GM12878 (cell line): Measurements from ENCODE around the gene FGR. TPM values are rescaled to one million over a fixed set of nuclear protein-coding genes. Genes with fewer than 3 reads are reported as not detected.

Experiments used
- ATAC-seq: fragments of 200-7000 bp; cut with Tn5 transposase; 3 replicates; pipeline ENCODE4 v1.9.1; 2020; ENCODE audit warnings: mild to moderate bottlenecking, moderate library complexity
- BruUV-seq: library from RNA; stranded (reverse); fragments of 400-500 nt; replicated peaks from 2 replicates; lab custom pipeline; 2021; lab: Mats Ljungman, UMichigan
- CTCF ChIA-PET: fragments of 300-600 bp; sonication (Branson Sonifier 250); formaldehyde crosslinking; extraction: SDS; loops from one replicate; lab custom pipeline; 2021; ENCODE audit warnings: inconsistent platforms; lab: Yijun Ruan, JAX
- POLR2A ChIA-PET: fragments of 350-600 bp; formaldehyde crosslinking; extraction: SDS; loops from one replicate; lab custom pipeline; 2021; ENCODE audit warnings: inconsistent platforms; lab: Charles Lee
- RAD21 ChIA-PET: fragments of 300-600 bp; sonication (Branson Sonifier 250); formaldehyde crosslinking; loops from one replicate; lab custom pipeline; 2023; ENCODE audit warnings: antibody characterized with exemption; ENCODE audit not compliant: unreplicated experiment; lab: Charles Lee
- SMC1A ChIA-PET: fragments of 300-600 bp; sonication (Branson Sonifier 250); formaldehyde crosslinking; loops from one replicate; lab custom pipeline; 2023; ENCODE audit not compliant: unreplicated experiment, uncharacterized antibody; lab: Charles Lee
- DNase-seq: peaks from one replicate; pipeline ENCODE4 v3.0.0-alpha.2; 2011; ENCODE audit warnings: low read depth, low spot score
- FAIRE-seq: peaks from 3 replicates; lab custom pipeline; 2011; peaks lifted over from hg19 to GRCh38; lab: Jason Lieb, UNC
- H2AFZ ChIP-seq: 2 replicates; pipeline ENCODE4 v1.6.0; 2011; ENCODE audit warnings: low read depth, low read length, control low read depth; ENCODE audit not compliant: control insufficient read depth
- H3K27ac ChIP-seq: 2 replicates; pipeline ENCODE4 v1.5.1; 2011; ENCODE audit warnings: control low read depth; ENCODE audit not compliant: control insufficient read depth, insufficient read depth
- H3K27me3 ChIP-seq, 2 experiments: replicated peaks in 1 of 2; 2 replicates each; pipeline versions ENCODE4 v1.6.0 to v1.6.1; 2011; ENCODE audit warnings: low read length in 1 of 2; ENCODE audit not compliant: control insufficient read depth in 2 of 2, insufficient read depth in 2 of 2
- H3K36me3 ChIP-seq, 2 experiments: 2 replicates each; pipeline ENCODE4 v1.5.1; 2011; ENCODE audit warnings: low read length in 1 of 2; ENCODE audit not compliant: control insufficient read depth in 2 of 2, insufficient read depth in 2 of 2
- H3K4me1 ChIP-seq: 2 replicates; pipeline ENCODE4 v1.6.1; 2011; ENCODE audit warnings: mild to moderate bottlenecking, low read length, moderate library complexity, mixed read lengths; ENCODE audit not compliant: control insufficient read depth, insufficient read depth
- H3K4me2 ChIP-seq: 2 replicates; pipeline ENCODE4 v1.6.0; 2011; ENCODE audit warnings: control low read depth; ENCODE audit not compliant: control insufficient read depth, insufficient read depth
- H3K4me3 ChIP-seq: fragments of 200-600 bp; sonication (generic); 2 replicates; pipeline ENCODE4 v1.5.1; 2016
- H3K79me2 ChIP-seq: 2 replicates; pipeline ENCODE4 v1.6.0; 2011; ENCODE audit warnings: low read length; ENCODE audit not compliant: control insufficient read depth, insufficient read depth
- H3K9ac ChIP-seq: 2 replicates; pipeline ENCODE4 v1.8.0; 2011; ENCODE audit warnings: low read length, control low read depth, mixed read lengths; ENCODE audit not compliant: control insufficient read depth, insufficient read depth
- H3K9me3 ChIP-seq: replicated peaks from 3 replicates; pipeline ENCODE4 v1.5.1; 2011; ENCODE audit warnings: mild to moderate bottlenecking, low read length; ENCODE audit not compliant: control insufficient read depth, insufficient read depth
- H4K20me1 ChIP-seq: 2 replicates; pipeline ENCODE4 v1.6.0; 2011; ENCODE audit not compliant: control insufficient read depth, insufficient read depth
- BHLHE40 ChIP-seq, 2 experiments: fragments of 450-650 bp in 1 of 2; IDR thresholded peaks; 2 replicates each; pipeline ENCODE4 v1.6.1; 2011 to 2017; ENCODE audit warnings: low read depth in 2 of 2, borderline replicate concordance in 1 of 2, improper control_type of control experiment in 1 of 2, low read length in 1 of 2, mild to moderate bottlenecking in 1 of 2
- CREB1 ChIP-seq: IDR thresholded peaks from 2 replicates; pipeline ENCODE4 v1.6.1; 2012; ENCODE audit warnings: low read depth, mild to moderate bottlenecking, inconsistent platforms
- CREM ChIP-seq: IDR thresholded peaks from 2 replicates; pipeline ENCODE4 v1.6.1; 2014; ENCODE audit warnings: antibody characterized with exemption, low read depth
- HDGF ChIP-seq: fragments of 450-650 bp; IDR thresholded peaks from 2 replicates; pipeline ENCODE4 v1.6.1; 2016; ENCODE audit warnings: antibody characterized with exemption
- IKZF2 ChIP-seq, 2 experiments: fragments of 450-650 bp; IDR thresholded peaks; 2 replicates each; pipeline ENCODE4 v1.6.1; 2017; ENCODE audit warnings: mild to moderate bottlenecking in 2 of 2, moderate library complexity in 2 of 2
- MEF2B ChIP-seq: fragments of 450-650 bp; IDR thresholded peaks from 2 replicates; pipeline ENCODE4 v1.6.1; 2018; ENCODE audit warnings: mild to moderate bottlenecking, moderate library complexity; ENCODE audit not compliant: partially characterized antibody, poor library complexity, severe bottlenecking
- MXI1 ChIP-seq: fragments of 150-350 bp; IDR thresholded peaks from 2 replicates; pipeline ENCODE4 v1.6.1; 2011; ENCODE audit warnings: low read depth, mild to moderate bottlenecking, inconsistent platforms, low read length, improper control_type of control experiment
- PML ChIP-seq: IDR thresholded peaks from 2 replicates; pipeline ENCODE4 v1.6.1; 2012; ENCODE audit warnings: low read length, inconsistent platforms
- POLR2A ChIP-seq: IDR thresholded peaks from 2 replicates; pipeline ENCODE4 v1.6.1; 2011; ENCODE audit warnings: low read depth, mild to moderate bottlenecking, low read length
- POLR2AphosphoS2 ChIP-seq: IDR thresholded peaks from 2 replicates; pipeline ENCODE4 v1.6.1; 2011; ENCODE audit warnings: low read depth, mild to moderate bottlenecking, low read length, improper control_type of control experiment, moderate library complexity
- POLR2AphosphoS5 ChIP-seq: IDR thresholded peaks from 2 replicates; pipeline ENCODE4 v1.6.1; 2011; ENCODE audit warnings: mild to moderate bottlenecking, low read length, inconsistent platforms
- RAD21 ChIP-seq: IDR thresholded peaks from 2 replicates; pipeline ENCODE4 v1.6.1; 2011; ENCODE audit warnings: mild to moderate bottlenecking, low read depth, low read length, moderate library complexity; ENCODE audit not compliant: insufficient read depth
- RB1 ChIP-seq: fragments of 450-650 bp; formaldehyde crosslinking; IDR thresholded peaks from 2 replicates; pipeline ENCODE4 v1.6.1; 2017; ENCODE audit warnings: mild to moderate bottlenecking, borderline replicate concordance
- RELA ChIP-seq: fragments of 450-650 bp; IDR thresholded peaks from 2 replicates; pipeline ENCODE4 v1.8.0; 2014; ENCODE audit warnings: borderline replicate concordance; ENCODE audit not compliant: partially characterized antibody
- RFX5 ChIP-seq: IDR thresholded peaks from 2 replicates; pipeline ENCODE4 v1.6.1; 2011; ENCODE audit warnings: low read depth, low read length, improper control_type of control experiment
- SMC3 ChIP-seq: IDR thresholded peaks from 2 replicates; pipeline ENCODE4 v1.6.1; 2011; ENCODE audit warnings: low read length, improper control_type of control experiment, borderline replicate concordance
- SP1 ChIP-seq: IDR thresholded peaks from one replicate; pipeline ENCODE4 v1.6.1; 2011; ENCODE audit warnings: low read depth, low read length
- YY1 ChIP-seq: IDR thresholded peaks from 2 replicates; pipeline ENCODE4 v1.6.1; 2011; ENCODE audit warnings: low read depth, mild to moderate bottlenecking, low read length
- whole genome bisulfite sequencing: methylation state at CpG from one replicate; pipeline ENCODE4 v1.1.6; 2016; ENCODE audit warnings: low lambda C conversion rate; ENCODE audit not compliant: insufficient replicate concordance, insufficient coverage; ENCODE audit errors: missing lambda C conversion rate; 5-methylcytosine and 5-hydroxymethylcytosine counted together
- in situ Hi-C: fragments of 300-500 bp; cut with MboI; formaldehyde crosslinking; loops from 9 replicates; pipeline ENCODE4 v1.14.3; 2018; ENCODE audit warnings: mixed read lengths
- intact Hi-C: fragments of 100-400 bp; cut with micrococcal nuclease; formaldehyde crosslinking; loops from one replicate; pipeline ENCODE4 v1.14.2; 2022; ENCODE audit not compliant: unreplicated experiment
- polyA plus RNA-seq, 11 experiments: library from polyadenylated mRNA; depleted of rRNA in 4 of 11; unstranded in 6 of 11; stranded (reverse) in 5 of 11; fragments of >200 nt; fragmentation: Nextera tagmentation in 4 of 11; fragmentation: Illumina TruSeq in 1 of 11; extraction: Ambion mirVana in 4 of 11; extraction: Trizol in 1 of 11; gene quantifications; 1 replicate in 1 of 11; 2 replicates in 10 of 11; pipeline versions ENCODE4 v1.2.1 to v1.2.3, GENCODE V29; 2011 to 2016; ENCODE audit warnings: inconsistent platforms in 2 of 11, missing spikeins in 2 of 11, low read depth in 1 of 11
- total RNA-seq, 4 experiments: library from RNA; depleted of rRNA in 3 of 4; stranded (reverse); fragments of >200 nt in 3 of 4; fragmentation: Illumina TruSeq in 1 of 4; extraction: Trizol in 1 of 4; gene quantifications; 2 replicates each; pipeline versions ENCODE4 v1.2.1 to v1.2.3, GENCODE V29; 2013 to 2021
- TF ChIP-seq, protein P1 (sequence below): fragments of 450-650 bp; conservative IDR thresholded peaks from 2 replicates; pipeline ENCODE4 v1.6.1; 2017; ENCODE audit warnings: mild to moderate bottlenecking, moderate library complexity

The FGR gene
- total and polyA plus RNA-seq, 10 of the 15 experiments (the other 5 are each of a cell fraction or from before 2014, with no cell fraction given), result 10.9 to 193 (median 74.7) TPM

DNA sequence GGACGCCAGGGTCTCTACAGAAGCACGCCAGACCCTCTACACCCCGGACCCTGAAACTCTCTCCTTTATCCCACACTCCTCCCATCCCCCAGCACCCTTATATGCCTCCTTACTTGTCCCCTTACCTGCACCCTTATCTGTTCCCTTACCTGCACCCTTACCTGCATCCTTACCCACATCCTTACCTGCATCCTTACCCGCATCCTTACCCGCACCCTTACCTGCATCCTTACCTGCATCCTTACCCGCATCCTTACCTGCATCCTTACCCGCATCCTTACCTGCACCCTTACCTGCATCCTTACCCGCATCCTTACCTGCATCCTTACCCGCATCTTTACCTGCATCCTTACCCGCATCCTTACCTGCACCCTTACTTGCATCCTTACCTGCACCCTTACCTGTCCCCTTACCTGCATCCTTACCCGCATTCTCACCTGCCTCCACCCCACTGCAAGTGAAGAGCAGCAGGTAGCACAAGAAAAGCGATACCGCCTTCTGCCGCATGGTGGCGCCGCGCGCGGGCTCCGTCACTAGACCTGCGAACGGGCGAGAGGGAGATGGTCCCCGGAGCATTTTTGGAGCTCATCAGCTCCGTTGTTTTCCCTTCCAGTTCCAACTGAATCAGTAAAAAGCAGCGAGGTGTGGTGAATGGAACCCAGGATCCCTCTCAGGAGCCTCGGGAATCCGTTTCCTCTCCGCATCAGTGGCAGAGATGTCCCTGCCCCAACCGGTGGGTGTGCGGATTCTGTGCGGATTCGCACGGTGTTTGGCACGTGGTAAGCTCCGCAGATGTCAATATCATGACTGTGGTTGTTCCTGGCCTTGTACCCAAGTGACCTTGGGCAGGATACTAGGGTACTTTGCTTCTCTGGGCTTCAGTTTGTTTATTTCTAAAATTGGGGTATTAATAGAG is 34.1 kb upstream of the FGR start:
- ChIA-PET CTCF (interaction anchor here (0.5 to 4.1 kb wide), 58 partner anchors 8 to 544 kb away, joined by 3 to 63 read pairs (median 4); partner anchors contain the start of genes FAM76A, GPR3, PPP1R8 and STX12), POLR2A (interaction anchor here (0.5 to 0.9 kb wide), 3 partner anchors 20 to 283 kb away, joined by 3 to 8 read pairs (median 3); no protein-coding TSS in a partner anchor), RAD21 (interaction anchor here (0.7 to 5.0 kb wide), 22 partner anchors 16 to 623 kb away, joined by 3 to 51 read pairs (median 3); partner anchors contain the start of genes EYA3, FAM76A and STX12), SMC1A (interaction anchor here (0.6 to 2.4 kb wide), 26 partner anchors 14 to 346 kb away, joined by 3 to 18 read pairs (median 4); partner anchors contain the start of genes FAM76A and STX12)
- H3K36me3 ChIP-seq, result peaks cover 0 to 9% of the 10 kb centered on the region in 2 experiments; a peak in 1 of 4 replicates
- in situ Hi-C loops, result no loop called here
- DNase-seq (no peak), FAIRE-seq (peak; percentile 87), ATAC-seq (peak; percentile 68)
- H3K9me3 ChIP-seq, result no peaks in the 10 kb centered on the region
- peak overlapping the region; percentile 78 for H2AFZ ChIP-seq
- H3K27me3 ChIP-seq, result no peaks in the 10 kb centered on the region
- BruUV-seq, result no TSS peak
- intact Hi-C loops, result loop anchor here (2.0 to 10.0 kb wide), 2 partner anchors 50 to 344 kb away; partner anchors contain the start of gene TMEM222
- H3K9ac ChIP-seq, result no peak overlapping the region; the same call in 1 of the 2 replicates
- peak overlapping the region; percentile 70; the same call in 1 of the 2 replicates for H3K4me2 ChIP-seq
- peak overlapping the region; percentile 63 for H3K4me3 ChIP-seq
- no peaks in the 10 kb centered on the region for H4K20me1 ChIP-seq
- no peak overlapping the region for H3K27ac ChIP-seq
- peaks cover 18% of the 10 kb centered on the region for H3K79me2 ChIP-seq
- peaks cover 9% of the 10 kb centered on the region for H3K4me1 ChIP-seq
- WGBS, result 12% methylated on average over 36 of the region's 36 CpGs
- TF ChIP-seq HDGF, result peak; percentile 91
- TF ChIP-seq MXI1, result no peak
- no peak for TF ChIP-seq PML
- peak; percentile 64; the same call in 1 of the 2 replicates for TF ChIP-seq CREM
- 0 out of 2 replicates have a peak, but pooled peaks have one; percentile 24 for TF ChIP-seq RB1
- TF ChIP-seq RFX5, result no peak
- no peak for TF ChIP-seq POLR2AphosphoS2
- peak; percentile 83 for TF ChIP-seq SMC3
- TF ChIP-seq SP1, result no peak
- TF ChIP-seq BHLHE40 (IDR thresholded peaks at IDR 0.05; ENCODE audit: borderline replicate concordance in 1 of 2, low read depth in 2 of 2, low read length in 1 of 2), result peak in 1 of 2 experiments; percentile 66; a peak in 2 of 4 replicates
- TF ChIP-seq IKZF2 (IDR thresholded peaks at IDR 0.05), result no peak
- TF ChIP-seq RAD21, result peak; percentile 82
- peak; percentile 54 for TF ChIP-seq RELA
- no peak for TF ChIP-seq POLR2A
- peak; percentile 27; the same call in 1 of the 2 replicates for TF ChIP-seq POLR2AphosphoS5
- TF ChIP-seq CREB1, result peak; percentile 47; the same call in 1 of the 2 replicates
- peak; percentile 10 for TF ChIP-seq MEF2B
- 0 out of 2 replicates have a peak, but pooled peaks have one; percentile 54 for TF ChIP-seq YY1
- TF ChIP-seq, protein P1, sequence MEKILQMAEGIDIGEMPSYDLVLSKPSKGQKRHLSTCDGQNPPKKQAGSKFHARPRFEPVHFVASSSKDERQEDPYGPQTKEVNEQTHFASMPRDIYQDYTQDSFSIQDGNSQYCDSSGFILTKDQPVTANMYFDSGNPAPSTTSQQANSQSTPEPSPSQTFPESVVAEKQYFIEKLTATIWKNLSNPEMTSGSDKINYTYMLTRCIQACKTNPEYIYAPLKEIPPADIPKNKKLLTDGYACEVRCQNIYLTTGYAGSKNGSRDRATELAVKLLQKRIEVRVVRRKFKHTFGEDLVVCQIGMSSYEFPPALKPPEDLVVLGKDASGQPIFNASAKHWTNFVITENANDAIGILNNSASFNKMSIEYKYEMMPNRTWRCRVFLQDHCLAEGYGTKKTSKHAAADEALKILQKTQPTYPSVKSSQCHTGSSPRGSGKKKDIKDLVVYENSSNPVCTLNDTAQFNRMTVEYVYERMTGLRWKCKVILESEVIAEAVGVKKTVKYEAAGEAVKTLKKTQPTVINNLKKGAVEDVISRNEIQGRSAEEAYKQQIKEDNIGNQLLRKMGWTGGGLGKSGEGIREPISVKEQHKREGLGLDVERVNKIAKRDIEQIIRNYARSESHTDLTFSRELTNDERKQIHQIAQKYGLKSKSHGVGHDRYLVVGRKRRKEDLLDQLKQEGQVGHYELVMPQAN, result 0 out of 2 replicates have a peak, but pooled peaks have one; percentile 36
